ENCODE data around the gene ASPSCR1. TPM values are rescaled to one million over a fixed set of nuclear protein-coding genes. Genes with fewer than 3 reads are reported as not detected.

Gene ASPSCR1
- total and polyA plus RNA-seq, 2 of the 8 experiments (the other 6 are each of a cell fraction or from before 2014, with no cell fraction given): 33.3 to 43.7 TPM

DNA sequence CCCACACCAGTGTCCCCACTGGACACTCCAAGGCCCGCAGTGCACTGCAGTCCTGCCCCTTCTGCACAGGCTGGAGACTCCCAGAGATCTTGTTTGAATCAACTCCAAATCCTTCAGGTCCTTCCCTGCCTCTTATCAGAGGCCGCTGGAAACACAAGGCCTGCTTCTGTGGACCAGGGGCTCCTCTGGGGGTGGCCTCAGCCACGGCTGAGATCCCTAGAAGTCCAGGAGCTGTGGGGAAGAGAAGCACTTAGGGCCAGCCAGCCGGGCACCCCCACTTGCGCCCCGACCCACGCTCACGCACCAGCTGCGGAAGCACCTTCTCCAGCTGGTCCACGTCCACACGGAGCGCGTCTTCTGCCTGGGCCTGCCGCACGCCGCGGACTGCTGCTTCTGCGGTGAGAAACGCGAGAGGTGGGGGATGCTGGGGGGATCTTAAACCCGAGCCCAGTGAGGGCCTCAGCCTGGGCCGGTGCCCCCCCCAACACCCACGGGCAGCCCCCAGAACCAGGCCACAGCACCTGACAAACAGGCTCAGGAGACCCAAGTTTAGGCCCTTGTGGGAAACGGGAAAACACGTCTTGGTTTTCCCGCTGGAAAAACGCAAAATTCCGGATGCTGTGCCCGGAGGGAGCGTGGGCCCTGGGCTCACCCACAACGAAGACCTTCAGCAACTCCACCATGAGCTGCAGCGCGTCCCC, 41.7 kb downstream of the ASPSCR1 start:
- Histone ChIP-seq H2BK12ac (ENCODE audit: low read depth, low read length) (no peak overlapping the region), H2BK120ac (replicated peaks; ENCODE audit: low read depth, low read length) (no peak overlapping the region), H4K91ac (replicated peaks; ENCODE audit: insufficient read length, low read length) (no peak overlapping the region), H3K14ac (ENCODE audit: insufficient read length) (no peak overlapping the region), H4K20me1 (replicated peaks in 1 of 2; ENCODE audit: control insufficient read depth in 1 of 2, insufficient read depth in 2 of 2, low read length in 2 of 2) (peaks cover 8 to 15% of the 10 kb centered on the region in 2 experiments), H2AK5ac (ENCODE audit: low read depth, low read length) (no peak overlapping the region), H3K4me1 (replicated peaks in 1 of 4; ENCODE audit: control insufficient read depth in 3 of 4, insufficient read depth in 4 of 4, low read length in 3 of 4) (peaks cover 0 to 12% (median 8%) of the 10 kb centered on the region in 4 experiments; a peak in 5 of 7 replicates), H3K79me1 (ENCODE audit: low read depth, low read length) (peaks cover 4% of the 10 kb centered on the region; the same call in 1 of the 2 replicates), H3K79me2 (ENCODE audit: control insufficient read depth in 1 of 2, insufficient read depth in 2 of 2, low read length in 2 of 2) (peaks cover 0 to 12% of the 10 kb centered on the region in 2 experiments; a peak in 1 of 4 replicates), H2BK5ac (ENCODE audit: low read depth, low read length) (no peak overlapping the region), H3K9me3 (ENCODE audit: insufficient read depth in 2 of 2, low read depth in 1 of 2, low read length in 1 of 2) (no peaks in the 10 kb centered on the region), H2BK15ac (ENCODE audit: low read length) (no peak overlapping the region), H4K8ac (ENCODE audit: extremely low read depth, insufficient read depth, low read length) (no peak overlapping the region; the same call in 1 of the 2 replicates), H3K18ac (ENCODE audit: extremely low read depth, low read length) (no peak overlapping the region), H2AFZ (ENCODE audit: low read length) (no peak overlapping the region), H3K56ac (replicated peaks; ENCODE audit: insufficient read length, low read depth, low read length) (no peak overlapping the region), H3K27me3 (replicated peaks in 1 of 4; ENCODE audit: control insufficient read depth in 3 of 4, extremely low read depth in 1 of 4, insufficient read depth in 3 of 4, low read length in 3 of 4) (no peaks in the 10 kb centered on the region), H3K23me2 (ENCODE audit: low read depth, low read length) (peaks cover 12% of the 10 kb centered on the region), H3K4me3 (ENCODE audit: extremely low read depth in 1 of 4, insufficient read depth in 2 of 4, low read depth in 3 of 4, low read length in 4 of 4) (no peak overlapping the region), H3K4ac (replicated peaks; ENCODE audit: insufficient read length, low read depth, low read length) (no peak overlapping the region), H3K9ac (replicated peaks in 1 of 4; ENCODE audit: extremely low read depth in 1 of 4, low read depth in 3 of 4, low read length in 3 of 4) (no peak overlapping the region), H4K5ac (ENCODE audit: insufficient read length, low read depth, low read length) (no peak overlapping the region), H3K27ac (ENCODE audit: low read depth, low read length) (no peak overlapping the region), H3K23ac (ENCODE audit: insufficient read length) (no peak overlapping the region), H2BK20ac (ENCODE audit: low read length) (no peak overlapping the region), H3K36me3 (ENCODE audit: control insufficient read depth in 2 of 4, insufficient read depth in 4 of 4, low read length in 3 of 4) (no peaks in the 10 kb centered on the region), H3K4me2 (ENCODE audit: insufficient read depth in 1 of 2, low read depth in 2 of 2, low read length in 2 of 2) (no peak overlapping the region)
- WGBS, 2 experiments (ENCODE audit: extremely low coverage in 1 of 2, insufficient coverage in 1 of 2, insufficient read length in 1 of 2, insufficient replicate concordance in 2 of 2, low coverage in 1 of 2, low lambda C conversion rate in 2 of 2, missing lambda C conversion rate in 1 of 2): 95% methylated on average over 32 of the region's 33 CpGs; no CpG with 5 or more reads in 1 of the 2 experiments
- POLR2A ChIA-PET (ENCODE audit: partially characterized antibody): interaction anchor here (0.6 to 3.7 kb wide), 18 partner anchors 12 to 146 kb away, joined by 3 to 13 read pairs (median 6); partner anchors contain the start of genes DCXR, FASN, GPS1 and NOTUM
- FAIRE-seq (no peak), DNase-seq (ENCODE audit: low read depth in 1 of 2, low spot score in 2 of 2) (no peak)
- CTCF ChIA-PET (ENCODE audit: partially characterized antibody): interaction anchor here (0.5 to 4.7 kb wide), 41 partner anchors 8 to 419 kb away, joined by 3 to 29 read pairs (median 6); partner anchors contain the start of genes ASPSCR1, DCXR, MAFG and SIRT7
- no peak for TF ChIP-seq BCL11A (IDR thresholded peaks at IDR 0.05; ENCODE audit: low read depth in 2 of 2, low read length in 2 of 2)
- no peak; the same call in 1 of the 2 replicates for TF ChIP-seq SP1 (IDR thresholded peaks at IDR 0.05; ENCODE audit: low read depth, low read length)
- no peak for TF ChIP-seq RBBP5 (IDR thresholded peaks at IDR 0.05; ENCODE audit: borderline replicate concordance, low read depth, low read length)
- no peak for TF ChIP-seq FOSL1 (IDR thresholded peaks at IDR 0.05; ENCODE audit: insufficient read depth, low read depth, low read length)
- no peak for TF ChIP-seq MAX (IDR thresholded peaks at IDR 0.05)
- TF ChIP-seq POLR2AphosphoS5 (IDR thresholded peaks at IDR 0.05; ENCODE audit: low read depth, low read length): no peak
- no peak for TF ChIP-seq TEAD4 (IDR thresholded peaks at IDR 0.05; ENCODE audit: low read depth, low read length)
- TF ChIP-seq CBX5 (IDR thresholded peaks at IDR 0.05; ENCODE audit: low read depth, low read length): no peak
- TF ChIP-seq BACH1 (IDR thresholded peaks at IDR 0.05; ENCODE audit: low read length): no peak
- no peak for TF ChIP-seq CHD1 (IDR thresholded peaks at IDR 0.05; ENCODE audit: low read depth, low read length)
- no peak for TF ChIP-seq GTF2F1 (IDR thresholded peaks at IDR 0.05; ENCODE audit: borderline replicate concordance, low read depth, low read length)
- TF ChIP-seq SRF (IDR thresholded peaks at IDR 0.05; ENCODE audit: low read depth, low read length): no peak
- TF ChIP-seq RNF2 (IDR thresholded peaks at IDR 0.05; ENCODE audit: borderline replicate concordance, low read depth, low read length, missing control alignments, poor library complexity, severe bottlenecking): no peak
